ENCODE data around the gene GSPT1. TPM values are rescaled to one million over a fixed set of nuclear protein-coding genes. Genes with fewer than 3 reads are reported as not detected.
A peak's percentile ranks its signal among the peaks of the same experiment; 100 is the strongest.

GSPT1 gene
- polyA plus RNA-seq, 1 of the 3 experiments (the other 2 are of a cell fraction): 41.5 TPM

- no peaks in the 10 kb centered on the region for H3K27me3 ChIP-seq (ENCODE audit: insufficient read depth)
- ChIA-PET POLR2A (no interaction called here), CTCF (interaction anchor here (0.7 to 1.5 kb wide), 4 partner anchors 10 to 500 kb away, joined by 3 read pairs; no protein-coding TSS in a partner anchor)
- H3F3A ChIP-seq (replicated peaks; ENCODE audit: insufficient read depth): peaks cover 30% of the 10 kb centered on the region
- H3K9me2 ChIP-seq: no peaks in the 10 kb centered on the region
- H3K27ac ChIP-seq (ENCODE audit: low read depth in 2 of 2, low read length in 1 of 2): peak overlapping the region in 1 of 2 experiments; percentile 74; a peak in 2 of 4 replicates
- no peak overlapping the region for H3K9ac ChIP-seq
- no peaks in the 10 kb centered on the region for H3K9me3 ChIP-seq
- DNase-seq: no peak
- peaks cover 19 to 41% of the 10 kb centered on the region in 2 experiments for H3K36me3 ChIP-seq (replicated peaks in 1 of 2; ENCODE audit: control insufficient read depth in 1 of 2, insufficient read depth in 2 of 2, low read length in 1 of 2)
- no peak overlapping the region for H3K4me3 ChIP-seq (ENCODE audit: low read depth in 2 of 2, low read length in 1 of 2)
- TF ChIP-seq RFX5 (IDR thresholded peaks at IDR 0.05; ENCODE audit: low read length) (no peak), EZH2phosphoT487 (IDR thresholded peaks at IDR 0.05; ENCODE audit: borderline replicate concordance, low read depth) (no peak), IRF3 (IDR thresholded peaks at IDR 0.05; ENCODE audit: low read depth, low read length) (no peak), FOSL2 (IDR thresholded peaks at IDR 0.05; ENCODE audit: borderline replicate concordance, low read depth) (peak; percentile 16; the same call in 1 of the 2 replicates), PBX3 (IDR thresholded peaks at IDR 0.05) (peak; percentile 43; the same call in 1 of the 2 replicates), GABPA (IDR thresholded peaks at IDR 0.05; ENCODE audit: low read depth) (no peak)
- peak overlapping the region; percentile 17; the same call in 1 of the 2 replicates for H3K4me2 ChIP-seq
- peaks cover 63% of the 10 kb centered on the region for H4K20me1 ChIP-seq (ENCODE audit: insufficient read depth)
- H3K4me1 ChIP-seq (ENCODE audit: control insufficient read depth in 1 of 2, insufficient read depth in 2 of 2, low read depth in 1 of 2, low read length in 1 of 2): peaks cover 0 to 17% of the 10 kb centered on the region in 2 experiments; a peak in 1 of 4 replicates
- no peak overlapping the region for H2AFZ ChIP-seq (ENCODE audit: low read depth)
- WGBS (ENCODE audit: low lambda C conversion rate): 90% methylated on average over 5 of the region's 5 CpGs
- peaks cover 95% of the 10 kb centered on the region for H3K79me2 ChIP-seq (ENCODE audit: insufficient read depth)
These were observed 19.1 kb downstream of the GSPT1 start for GRCh38 chr16:11896486-11897176.

GRCh38 chr16:11893571-11893970 lies 22.2 kb downstream of the GSPT1 start:
- no peak overlapping the region for H2AFZ ChIP-seq (ENCODE audit: low read depth)
- H3K4me3 ChIP-seq (ENCODE audit: low read depth in 2 of 2, low read length in 1 of 2): no peak overlapping the region
- WGBS (ENCODE audit: low lambda C conversion rate): 90% methylated on average over 2 of the region's 2 CpGs
- ChIA-PET POLR2A (no interaction called here), CTCF (interaction anchor here (1.5 kb wide), 1 partner anchor 175 kb away, joined by 3 read pairs; no protein-coding TSS in a partner anchor)
- DNase-seq: no peak
- no peaks in the 10 kb centered on the region for H3K27me3 ChIP-seq (ENCODE audit: insufficient read depth)
- H3K4me1 ChIP-seq (ENCODE audit: control insufficient read depth in 1 of 2, insufficient read depth in 2 of 2, low read depth in 1 of 2, low read length in 1 of 2): peaks cover 0 to 17% of the 10 kb centered on the region in 2 experiments; a peak in 1 of 4 replicates
- H3F3A ChIP-seq (replicated peaks; ENCODE audit: insufficient read depth): peaks cover 35% of the 10 kb centered on the region
- H4K20me1 ChIP-seq (ENCODE audit: insufficient read depth): peaks cover 34% of the 10 kb centered on the region
- H3K9me2 ChIP-seq: no peaks in the 10 kb centered on the region
- no peak overlapping the region for H3K9ac ChIP-seq
- TF ChIP-seq CHD2 (IDR thresholded peaks at IDR 0.05; ENCODE audit: low read length, partially characterized antibody): no peak
- no peak for TF ChIP-seq MXI1 (IDR thresholded peaks at IDR 0.05; ENCODE audit: low read depth, low read length)
- TF ChIP-seq CTCF (IDR thresholded peaks at IDR 0.05): no peak
- TF ChIP-seq USF2 (IDR thresholded peaks at IDR 0.05; ENCODE audit: borderline replicate concordance, low read depth, low read length): no peak
- TF ChIP-seq TEAD4 (IDR thresholded peaks at IDR 0.05; ENCODE audit: borderline replicate concordance, insufficient read depth): no peak
- no peak for TF ChIP-seq ELF1 (IDR thresholded peaks at IDR 0.05)
- TF ChIP-seq JUND (IDR thresholded peaks at IDR 0.05): no peak
- no peaks in the 10 kb centered on the region for H3K9me3 ChIP-seq
- H3K27ac ChIP-seq (ENCODE audit: low read depth in 2 of 2, low read length in 1 of 2): no peak overlapping the region
- H3K36me3 ChIP-seq (replicated peaks in 1 of 2; ENCODE audit: control insufficient read depth in 1 of 2, insufficient read depth in 2 of 2, low read length in 1 of 2): peaks cover 28 to 58% of the 10 kb centered on the region in 2 experiments
- peaks cover 79% of the 10 kb centered on the region for H3K79me2 ChIP-seq (ENCODE audit: insufficient read depth)
- no peak overlapping the region for H3K4me2 ChIP-seq
